ENCODE data around the gene PRDM15.

Gene PRDM15
- 3.6 to 23.4 (median 9.9) reads per million in 17 experiments for total RNA-seq

- DNase-seq: peak; percentile 75 to 93 (median 86)
Observed at GRCh38 chr21:41879190-41879998, at the start of gene PRDM15. PRDM15 (minus strand) TSS chr21:41879344; CDS start chr21:41860363, 18,981 bp downstream.

GRCh38 chr21:41928621-41929220 lies 49.6 kb upstream of the PRDM15 start:
- peak; percentile 68 to 82 (median 79) for DNase-seq

DNA sequence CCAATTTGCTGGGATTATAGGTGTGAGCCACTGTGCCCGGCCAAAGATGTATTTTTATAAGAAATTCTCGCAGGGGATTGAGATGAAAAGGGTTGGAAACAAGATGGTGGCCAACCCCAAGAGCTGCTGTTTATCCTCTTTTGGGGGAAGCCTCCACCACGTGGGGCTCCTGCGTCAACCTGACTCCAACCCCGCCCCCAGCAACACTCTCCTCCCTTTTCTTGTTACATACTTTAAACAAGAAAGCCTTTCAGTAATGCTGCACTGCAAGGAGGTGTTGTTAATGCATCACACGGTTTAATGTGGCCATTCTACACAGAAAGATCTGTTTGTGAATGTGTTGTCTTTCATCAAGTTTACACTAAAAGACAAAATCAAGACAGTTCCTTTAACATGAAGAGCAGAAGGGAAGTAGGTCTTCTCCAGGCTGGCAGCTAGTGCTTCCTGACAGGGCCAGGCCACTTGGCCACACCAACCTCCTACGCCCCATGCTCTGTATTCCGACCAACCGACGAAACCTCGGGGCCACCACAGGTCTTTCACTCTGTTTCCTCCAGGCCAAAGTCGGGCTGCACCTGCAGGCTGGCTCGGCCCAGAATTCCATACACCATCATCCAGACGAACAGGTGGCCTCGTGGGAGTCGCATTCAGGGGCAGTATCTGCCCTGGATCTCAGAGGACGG lies 48.7 kb upstream of the PRDM15 start:
- DNase-seq: peak; percentile 71 to 90 (median 86)

DNA sequence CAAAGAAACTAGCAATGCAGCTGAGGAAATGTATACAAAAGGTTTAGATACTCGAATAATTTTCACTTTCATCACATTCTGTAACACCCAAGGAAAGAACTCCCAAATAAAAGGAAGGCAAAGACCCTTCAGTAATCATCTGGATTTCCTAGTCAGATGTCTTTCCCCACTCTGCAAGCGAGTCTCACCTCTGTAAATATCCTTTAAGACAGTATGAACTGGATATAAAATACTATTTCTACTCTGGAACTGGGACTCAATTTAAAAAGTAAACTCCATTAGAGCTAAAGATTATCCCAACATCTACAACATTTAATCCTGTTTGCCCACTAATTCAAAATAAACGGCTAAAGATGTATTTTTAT lies 47.6 kb upstream of the PRDM15 start:
- no peak for DNase-seq

DNA sequence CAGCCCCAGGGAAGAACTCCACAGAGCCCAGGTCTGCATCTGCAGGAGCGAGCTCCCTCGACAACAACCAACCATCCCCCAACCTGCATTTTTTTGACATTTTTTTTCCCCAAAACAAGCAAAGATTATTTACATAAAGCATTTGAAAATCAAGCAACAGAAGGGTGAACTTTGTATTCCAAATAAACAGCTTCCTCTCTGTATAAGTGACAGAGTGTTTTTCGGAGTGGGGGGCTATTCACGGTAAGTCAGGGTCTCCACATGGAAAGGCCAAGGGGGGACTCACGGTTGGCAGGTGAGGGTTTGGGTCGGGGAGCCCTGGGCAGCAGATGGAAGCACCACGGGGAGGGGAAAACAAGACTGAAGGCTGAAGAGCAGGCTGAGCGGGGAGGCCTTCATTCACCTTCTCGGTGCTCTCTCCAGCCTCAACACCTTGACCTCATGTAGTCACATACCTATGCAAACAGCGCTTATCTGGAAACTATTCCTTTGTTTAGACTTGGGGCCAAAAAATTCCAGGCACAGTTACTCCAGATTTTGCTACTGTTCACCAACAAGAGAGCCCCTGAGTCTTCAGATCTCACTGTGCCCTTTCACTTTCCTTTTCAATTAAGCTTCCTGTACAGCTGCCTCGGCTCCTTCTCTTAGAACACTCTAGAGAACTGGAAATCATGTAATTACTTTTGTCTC lies 47.1 kb upstream of the PRDM15 start:
- peak; percentile 31 to 69 (median 54) for DNase-seq

DNA sequence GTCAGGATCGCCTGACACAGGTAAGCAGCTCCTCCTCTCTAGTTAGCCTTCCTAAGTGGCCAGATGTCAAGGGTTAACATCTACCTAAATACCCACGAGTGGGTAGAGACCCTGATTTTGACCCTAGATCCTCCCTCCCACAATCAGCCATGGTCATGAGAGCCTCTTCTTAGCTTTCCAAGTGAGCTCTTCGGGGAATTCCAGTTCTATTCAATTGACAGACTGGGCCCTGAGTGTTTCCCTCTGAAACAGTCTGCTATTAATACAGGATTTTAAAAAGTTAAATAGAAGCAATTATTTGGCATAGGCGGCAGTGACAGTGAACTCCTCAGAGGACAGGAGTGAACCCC lies 46.6 kb upstream of the PRDM15 start:
- DNase-seq: peak in 1 of 4 experiments; percentile 14

- DNase-seq: no peak
Observed at GRCh38 chr21:41924368-41924754, 45.2 kb upstream of the PRDM15 start.

DNA sequence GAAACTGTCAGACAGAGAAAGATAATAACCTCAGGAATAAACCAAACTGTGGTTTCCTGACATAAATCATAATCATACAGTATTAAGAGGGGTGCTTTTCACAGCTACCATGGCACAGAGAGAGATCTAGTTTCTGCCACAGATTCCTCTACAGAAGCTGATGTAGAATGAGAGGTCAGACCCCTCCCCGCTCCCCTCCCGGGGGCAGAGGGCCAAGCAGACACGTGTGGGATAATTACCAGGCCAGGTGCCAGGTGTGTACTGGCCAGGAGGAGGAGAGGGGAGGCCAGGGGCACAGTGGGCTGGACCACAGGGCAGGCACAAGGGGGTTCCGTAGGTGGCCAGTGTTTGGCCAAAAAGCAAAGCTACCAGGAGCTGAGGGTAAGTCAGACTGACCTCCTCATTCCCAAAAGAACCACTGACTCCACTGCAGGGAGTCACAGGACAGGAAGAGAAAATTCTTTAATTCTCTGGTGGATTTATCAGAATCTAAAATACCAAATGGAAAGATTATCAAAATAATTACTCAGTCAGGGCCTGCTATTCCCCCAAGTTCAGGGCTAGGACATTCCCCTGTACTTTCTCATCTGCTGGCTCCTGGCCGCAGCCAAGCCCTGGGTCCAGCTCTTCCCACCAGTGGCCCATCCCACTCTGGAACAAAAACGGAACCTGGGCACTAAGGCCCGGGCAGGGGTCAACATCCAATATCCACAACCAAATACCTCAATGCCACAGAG lies 44.7 kb upstream of the PRDM15 start:
- DNase-seq: no peak

GRCh38 chr21:41923186-41923585 lies 44.0 kb upstream of the PRDM15 start:
- no peak for DNase-seq

GRCh38 chr21:41921021-41921420 lies 41.9 kb upstream of the PRDM15 start:
- DNase-seq: peak; percentile 54 to 77 (median 62)

DNA sequence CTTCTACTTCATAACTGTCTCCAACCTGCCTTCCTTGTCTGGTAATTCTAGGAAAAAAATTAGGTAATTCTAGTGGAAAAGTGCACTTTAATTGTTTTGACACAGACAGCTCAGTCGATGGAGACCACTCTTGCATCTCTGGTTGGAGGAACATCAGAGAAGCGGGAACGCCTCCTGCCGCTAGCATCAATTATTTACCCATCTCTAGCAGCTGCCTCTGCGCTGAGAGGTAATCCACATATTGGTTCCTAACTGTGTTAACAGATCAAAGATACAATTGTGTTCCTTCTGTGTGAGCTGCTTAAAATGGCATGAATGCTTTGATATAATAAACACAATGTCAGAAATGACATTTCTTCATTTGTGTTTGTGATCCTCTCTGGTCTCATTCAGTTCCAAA lies 41.3 kb upstream of the PRDM15 start:
- DNase-seq: no peak

GRCh38 chr21:41919666-41920398 lies 40.7 kb upstream of the PRDM15 start:
- DNase-seq: no peak

DNA sequence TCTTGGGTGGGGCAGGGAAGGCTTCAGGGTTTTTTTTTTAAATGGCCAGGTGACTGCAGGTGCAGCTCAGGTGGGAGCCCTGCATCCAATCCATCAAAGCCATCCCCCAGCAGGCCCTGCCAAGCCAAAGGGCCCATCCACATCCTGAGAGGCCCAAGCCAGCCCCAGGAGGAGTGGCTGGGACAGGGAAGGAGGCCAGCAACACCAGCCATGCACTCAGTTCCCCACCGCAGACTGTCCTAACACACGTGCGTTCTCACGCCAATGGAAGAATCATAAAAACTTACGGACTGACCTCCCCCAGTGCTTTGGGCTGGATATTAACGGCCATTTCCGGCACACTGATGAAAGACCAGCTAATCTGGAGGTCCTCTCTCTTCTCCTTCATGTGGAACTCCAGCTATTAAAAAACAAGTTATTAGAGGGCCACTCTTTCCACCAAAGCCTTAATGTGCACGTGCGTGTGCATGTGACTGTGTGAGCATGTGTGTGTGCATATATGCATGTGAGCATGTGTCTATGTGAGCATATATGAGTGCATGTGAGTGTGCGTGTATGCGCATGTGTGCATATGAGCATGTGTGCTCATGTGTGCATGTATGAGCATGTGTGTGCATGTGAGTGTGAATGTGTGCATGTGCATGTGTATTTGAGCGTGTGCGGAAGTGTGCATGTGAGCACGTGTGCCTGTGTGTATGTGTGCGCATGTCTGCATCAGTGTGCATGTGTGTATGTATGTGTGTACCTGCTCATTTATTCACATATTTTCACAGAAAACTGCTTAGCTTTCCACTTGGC lies 39.6 kb upstream of the PRDM15 start:
- DNase-seq: no peak

DNA sequence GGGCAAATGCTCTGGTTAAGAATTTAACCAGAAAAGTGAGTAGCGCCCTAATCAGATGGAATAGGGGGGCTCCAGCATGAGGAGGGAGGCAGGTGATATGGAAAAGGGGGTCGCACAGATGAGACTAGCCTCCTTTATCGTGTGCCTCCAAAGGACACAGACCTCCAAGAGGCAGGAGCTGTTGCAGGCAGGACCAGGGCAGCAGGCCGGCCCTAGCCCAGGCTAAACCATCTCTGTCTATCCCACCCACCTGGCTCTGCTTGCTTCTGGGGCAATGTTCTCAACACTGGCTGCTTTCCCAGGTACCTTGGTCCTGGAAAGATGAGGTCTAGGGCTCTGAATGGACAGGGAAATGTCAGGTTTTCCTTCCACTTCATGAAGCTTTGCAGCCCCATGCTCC lies 38.4 kb upstream of the PRDM15 start:
- DNase-seq: no peak

GRCh38 chr21:41916888-41917433 lies 37.8 kb upstream of the PRDM15 start:
- DNase-seq: no peak

DNA sequence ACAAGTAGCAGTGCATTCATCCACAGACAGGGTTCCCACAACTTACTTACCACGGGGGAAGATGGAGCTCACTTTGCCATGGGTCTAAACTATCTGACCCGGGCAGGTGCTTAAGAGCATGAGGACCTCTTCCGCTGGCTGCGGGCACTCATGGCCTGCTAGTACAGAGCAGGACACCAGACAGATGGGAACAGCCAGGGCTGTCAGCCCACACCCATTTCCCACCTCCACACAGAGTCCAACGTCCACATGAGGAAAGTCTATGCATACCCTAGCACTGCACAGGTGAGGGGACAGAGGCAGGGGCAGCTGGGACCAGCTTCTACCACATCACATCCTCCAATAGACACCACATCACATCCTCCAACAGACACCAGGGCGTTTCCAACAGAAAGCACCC lies 35.8 kb upstream of the PRDM15 start:
- no peak for DNase-seq

GRCh38 chr21:41914358-41914757 lies 35.2 kb upstream of the PRDM15 start:
- DNase-seq: no peak

DNA sequence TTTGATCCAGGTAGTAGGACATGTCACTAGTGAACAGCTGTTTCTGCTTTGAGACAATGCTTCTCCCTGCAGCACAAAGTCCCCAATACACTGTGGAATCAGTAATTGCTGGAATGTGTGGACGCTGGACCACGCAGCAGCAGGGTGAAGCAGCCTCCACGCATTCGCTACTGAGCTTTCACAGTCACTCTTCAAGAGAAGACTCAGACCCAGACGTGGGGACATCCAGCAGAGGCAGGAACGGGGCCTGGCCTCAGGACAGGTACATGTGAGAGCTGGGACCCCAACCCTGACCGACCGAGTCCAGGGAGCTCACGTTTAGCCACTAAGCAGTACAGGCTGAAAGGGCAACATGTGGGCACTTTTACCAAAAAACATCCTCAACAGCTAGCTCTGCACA lies 34.1 kb upstream of the PRDM15 start:
- no peak for DNase-seq

GRCh38 chr21:41908829-41909228 lies 29.7 kb upstream of the PRDM15 start:
- DNase-seq: no peak

GRCh38 chr21:41907496-41908258 lies 28.5 kb upstream of the PRDM15 start:
- no peak for DNase-seq

All from suppressor macrophage (primary cell).